GM12891 (cell line): ENCODE results near the gene ANKS1B.

Experiments used
- POLR2A ChIP-seq: IDR thresholded peaks from 2 replicates; pipeline ENCODE4 v1.6.1; 2011; ENCODE audit warnings: low read depth, low read length, control low read depth
- POLR2AphosphoS5 ChIP-seq: IDR thresholded peaks from 2 replicates; pipeline ENCODE4 v1.6.1; 2011; ENCODE audit warnings: low read depth, low read length, control low read depth
- POU2F2 ChIP-seq: IDR thresholded peaks from 2 replicates; pipeline ENCODE4 v1.6.1; 2011; ENCODE audit warnings: low read depth, mild to moderate bottlenecking, control low read depth, low read length, moderate library complexity

- TF ChIP-seq POLR2A = no peak
- TF ChIP-seq POLR2AphosphoS5 = no peak
- no peak for TF ChIP-seq POU2F2
These were observed 26.8 kb downstream of the ANKS1B start for GRCh38 chr12:99957866-99958466.
